GM23338 (cell line): ENCODE results near the gene MTMR1. TPM values are rescaled to one million over a fixed set of nuclear protein-coding genes. Genes with fewer than 3 reads are reported as not detected.

ENCODE experiments used
- ATAC-seq: fragments of 200-7000 bp; cut with Tn5 transposase; 3 replicates; pipeline ENCODE4 v1.9.1; 2020
- DNase-seq: peaks from one replicate; pipeline ENCODE4 v3.0.0-alpha.2; 2015; ENCODE audit warnings: low spot score
- H2AFZ ChIP-seq: fragments of 200-600 bp; sonication (generic); 2 replicates; pipeline ENCODE4 v1.8.0; 2016; ENCODE audit warnings: antibody characterized with exemption, mild to moderate bottlenecking, moderate library complexity
- H3F3A ChIP-seq: fragments of 200-600 bp; sonication (generic); replicated peaks from 2 replicates; pipeline ENCODE4 v1.8.0; 2017; ENCODE audit warnings: antibody characterized with exemption, mixed run types, low read depth
- H3K27ac ChIP-seq: fragments of 200-600 bp; sonication (generic); 2 replicates; pipeline ENCODE4 v1.6.1; 2016; ENCODE audit warnings: low read depth
- H3K27me3 ChIP-seq: fragments of 200-600 bp; sonication (generic); 2 replicates; pipeline ENCODE4 v1.8.0; 2016; ENCODE audit warnings: mild to moderate bottlenecking, mixed run types, moderate library complexity; ENCODE audit not compliant: insufficient read depth
- H3K36me3 ChIP-seq: fragments of 200-600 bp; sonication (generic); 2 replicates; pipeline ENCODE4 v1.8.0; 2016; ENCODE audit warnings: mild to moderate bottlenecking; ENCODE audit not compliant: insufficient read depth
- H3K4me1 ChIP-seq: fragments of 200-600 bp; sonication (generic); 2 replicates; pipeline ENCODE4 v1.8.0; 2016; ENCODE audit warnings: mild to moderate bottlenecking, moderate library complexity; ENCODE audit not compliant: insufficient read depth
- H3K4me2 ChIP-seq: fragments of 200-600 bp; sonication (generic); 2 replicates; pipeline ENCODE4 v1.7.1; 2017; ENCODE audit warnings: mixed run types
- H3K4me3 ChIP-seq: fragments of 200-600 bp; sonication (generic); 2 replicates; pipeline ENCODE4 v1.6.1; 2016; ENCODE audit warnings: mixed run types
- H3K79me2 ChIP-seq: fragments of 200-600 bp; sonication (generic); replicated peaks from 2 replicates; pipeline ENCODE4 v1.8.0; 2017; ENCODE audit warnings: mild to moderate bottlenecking; ENCODE audit not compliant: insufficient read depth
- H3K9me2 ChIP-seq: fragments of 200-600 bp; sonication (generic); 2 replicates; pipeline ENCODE4 v1.8.0; 2017; ENCODE audit not compliant: insufficient read depth
- H4K20me1 ChIP-seq: fragments of 200-600 bp; sonication (generic); replicated peaks from 2 replicates; pipeline ENCODE4 v1.8.0; 2017; ENCODE audit warnings: mild to moderate bottlenecking; ENCODE audit not compliant: insufficient read depth
- H3K27ac Mint-ChIP-seq: 2 replicates; pipeline ENCODE4 v1.8.0; 2020; ENCODE audit warnings: inconsistent platforms, mild to moderate bottlenecking, moderate library complexity, mixed read lengths
- H3K27me3 Mint-ChIP-seq: 3 replicates; pipeline ENCODE4 v1.8.0; 2022; ENCODE audit warnings: low read depth, mild to moderate bottlenecking, moderate library complexity, mixed read lengths, inconsistent platforms; ENCODE audit not compliant: insufficient read depth, poor library complexity
- H3K36me3 Mint-ChIP-seq: 3 replicates; pipeline ENCODE4 v1.8.0; 2021; ENCODE audit warnings: low read depth, mild to moderate bottlenecking, inconsistent platforms, moderate library complexity, mixed read lengths
- H3K4me1 Mint-ChIP-seq: 3 replicates; pipeline ENCODE4 v1.8.0; 2020; ENCODE audit warnings: mild to moderate bottlenecking, inconsistent platforms, mixed read lengths
- H3K4me3 Mint-ChIP-seq: 3 replicates; pipeline ENCODE4 v1.8.0; 2021; ENCODE audit warnings: moderate library complexity, mild to moderate bottlenecking, inconsistent platforms, mixed read lengths
- H3K9me3 Mint-ChIP-seq: 3 replicates; pipeline ENCODE4 v1.8.0; 2020; ENCODE audit warnings: moderate library complexity, mild to moderate bottlenecking, inconsistent platforms, mixed read lengths
- CREB1 ChIP-seq: fragments of 250-450 bp; sonication (Bioruptor Pico); IDR thresholded peaks from 2 replicates; pipeline ENCODE4 v1.5.0; 2020; ENCODE audit warnings: low read depth, mild to moderate bottlenecking, moderate library complexity
- CTCF ChIP-seq, 2 experiments: fragments of 200-600 bp in 1 of 2; sonication (generic) in 1 of 2; conservative IDR thresholded peaks; 2 replicates each; pipeline versions ENCODE4 v1.5.1 to v1.6.1; 2016 to 2017; ENCODE audit warnings: antibody characterized with exemption in 2 of 2, low read depth in 2 of 2, mild to moderate bottlenecking in 2 of 2, moderate library complexity in 1 of 2
- ETS1 ChIP-seq: IDR thresholded peaks from 2 replicates; pipeline ENCODE4 v1.6.1; 2016; ENCODE audit warnings: antibody characterized with exemption
- EZH2 ChIP-seq: fragments of 200-600 bp; sonication (generic); IDR thresholded peaks from one replicate; pipeline ENCODE4 v1.8.0; 2017; ENCODE audit warnings: antibody characterized with exemption, mild to moderate bottlenecking, low read depth; ENCODE audit not compliant: unreplicated experiment
- EZH2phosphoT487 ChIP-seq: fragments of 200-600 bp; sonication (generic); IDR thresholded peaks from one replicate; pipeline ENCODE4 v1.8.1; 2018; ENCODE audit warnings: antibody characterized with exemption; ENCODE audit not compliant: unreplicated experiment
- JUNB ChIP-seq: IDR thresholded peaks from one replicate; pipeline ENCODE4 v1.6.1; 2016; ENCODE audit warnings: antibody characterized with exemption; ENCODE audit not compliant: unreplicated experiment
- NANOG ChIP-seq: IDR thresholded peaks from 2 replicates; pipeline ENCODE4 v1.6.1; 2016; ENCODE audit warnings: antibody characterized with exemption, borderline replicate concordance
- POLR2AphosphoS5 ChIP-seq: IDR thresholded peaks from 2 replicates; pipeline ENCODE4 v1.6.1; 2016; ENCODE audit warnings: antibody characterized with exemption, low read depth
- REST ChIP-seq: IDR thresholded peaks from one replicate; pipeline ENCODE4 v1.6.1; 2018; ENCODE audit warnings: antibody characterized with exemption; ENCODE audit not compliant: unreplicated experiment
- STAT1 ChIP-seq: IDR thresholded peaks from one replicate; pipeline ENCODE4 v1.6.1; 2016; ENCODE audit warnings: antibody characterized with exemption; ENCODE audit not compliant: unreplicated experiment
- ZNF114 ChIP-seq: fragments of 250-450 bp; sonication (Bioruptor Pico); IDR thresholded peaks from 2 replicates; pipeline ENCODE4 v1.5.0; 2020; ENCODE audit warnings: mild to moderate bottlenecking, moderate library complexity
- ZNF331 ChIP-seq: fragments of 250-450 bp; sonication (Bioruptor Pico); IDR thresholded peaks from 2 replicates; pipeline ENCODE4 v1.5.0; 2020; ENCODE audit warnings: low read depth, mild to moderate bottlenecking, moderate library complexity
- ZNF462 ChIP-seq: fragments of 250-450 bp; sonication (Bioruptor Pico); IDR thresholded peaks from 2 replicates; pipeline ENCODE4 v1.5.0; 2020; ENCODE audit warnings: mild to moderate bottlenecking, moderate library complexity
- polyA plus RNA-seq: library from polyadenylated mRNA; unstranded; fragments of >200 nt; fragmentation: Nextera tagmentation; extraction: Ambion mirVana; gene quantifications from 2 replicates; pipeline ENCODE4 v1.2.1, GENCODE V29; 2016
- total RNA-seq: library from RNA; depleted of rRNA; stranded (reverse); fragments of >200 nt; shearing (Covaris generic); gene quantifications from 2 replicates; pipeline ENCODE4 v1.2.3, GENCODE V29; 2014

Gene MTMR1
- total and polyA plus RNA-seq, 2 experiments from 2014 or later: 4.5 to 19.1 TPM

- H3K4me1 ChIP-seq: peaks cover 2% of the 10 kb centered on the region; the same call in 1 of the 2 replicates
- no peaks in the 10 kb centered on the region; the same call in 2 of the 3 replicates for H3K36me3 Mint-ChIP-seq
- H2AFZ ChIP-seq: no peak overlapping the region
- DNase-seq (no peak), ATAC-seq (no peak)
- no peaks in the 10 kb centered on the region; the same call in 2 of the 3 replicates for H3K9me3 Mint-ChIP-seq
- peaks cover 6% of the 10 kb centered on the region for H3K27me3 Mint-ChIP-seq
- no peak overlapping the region for H3K27ac Mint-ChIP-seq
- H3K9me2 ChIP-seq: no peaks in the 10 kb centered on the region
- no peaks in the 10 kb centered on the region for H3K79me2 ChIP-seq
- H3K4me3 Mint-ChIP-seq: no peak overlapping the region
- H3K4me1 Mint-ChIP-seq: peaks cover 18% of the 10 kb centered on the region
- no peak overlapping the region for H3K27ac ChIP-seq
- H4K20me1 ChIP-seq: no peaks in the 10 kb centered on the region
- H3K4me2 ChIP-seq: no peak overlapping the region
- no peak for TF ChIP-seq NANOG
- TF ChIP-seq JUNB: no peak
- TF ChIP-seq ZNF462: no peak
- TF ChIP-seq EZH2phosphoT487: no peak
- no peak for TF ChIP-seq POLR2AphosphoS5
- no peak for TF ChIP-seq ZNF331
- TF ChIP-seq CREB1 (CRISPR knock-in tag): no peak
- no peak for TF ChIP-seq ETS1
- no peak for TF ChIP-seq CTCF (conservative IDR thresholded peaks at IDR 0.05; ENCODE audit: low read depth in 2 of 2)
- no peak for TF ChIP-seq EZH2
- no peak for TF ChIP-seq ZNF114
- no peak for TF ChIP-seq REST
- TF ChIP-seq STAT1: no peak
- no peak overlapping the region for H3K4me3 ChIP-seq
- H3K27me3 ChIP-seq: no peaks in the 10 kb centered on the region
- H3F3A ChIP-seq: no peaks in the 10 kb centered on the region
- no peaks in the 10 kb centered on the region for H3K36me3 ChIP-seq
Measured at GRCh38 chrX:150767475-150768131, 74.4 kb downstream of the MTMR1 start.
